ENCODE measurements around the gene MRTO4. TPM values are rescaled to one million over a fixed set of nuclear protein-coding genes. Genes with fewer than 3 reads are reported as not detected.

Gene MRTO4
- total and polyA plus RNA-seq, 2 of the 13 experiments (the other 11 are each of a cell fraction or from before 2014, with no cell fraction given) = 28.1 to 59.2 TPM

GRCh38 chr1:19209990-19210771, 41.4 kb upstream of the MRTO4 start, which contains the start of gene UBR4 (continued):
- TF ChIP-seq SNAPC4 (CRISPR knock-in tag; IDR thresholded peaks at IDR 0.05) = peak; percentile 81; the same call in 1 of the 2 replicates
- TF ChIP-seq ZFX (CRISPR knock-in tag; IDR thresholded peaks at IDR 0.05; ENCODE audit: low read depth) = peak; percentile 87
- peak; percentile 55; the same call in 1 of the 2 replicates for TF ChIP-seq ELK4 (CRISPR knock-in tag; IDR thresholded peaks at IDR 0.05; ENCODE audit: borderline replicate concordance)
- TF ChIP-seq ZNF326 (CRISPR knock-in tag; IDR thresholded peaks at IDR 0.05; ENCODE audit: borderline replicate concordance) = no peak
- no peak for TF ChIP-seq ZUFSP (CRISPR knock-in tag; IDR thresholded peaks at IDR 0.05; ENCODE audit: borderline replicate concordance)
- peak; percentile 48 for TF ChIP-seq ZNF563 (CRISPR knock-in tag; IDR thresholded peaks at IDR 0.05)
- 0 out of 2 replicates have a peak, but pooled peaks have one; percentile 61 for TF ChIP-seq ZNF101 (CRISPR knock-in tag; IDR thresholded peaks at IDR 0.05; ENCODE audit: borderline replicate concordance, low read depth)
- peak; percentile 77; the same call in 1 of the 2 replicates for TF ChIP-seq KLF6 (CRISPR knock-in tag; IDR thresholded peaks at IDR 0.05)
- TF ChIP-seq ZNF44 (CRISPR knock-in tag; IDR thresholded peaks at IDR 0.05) = peak; percentile 44; the same call in 1 of the 2 replicates
- 0 out of 2 replicates have a peak, but pooled peaks have one; percentile 38 for TF ChIP-seq MLXIP (CRISPR knock-in tag; IDR thresholded peaks at IDR 0.05; ENCODE audit: borderline replicate concordance)
- peak; percentile 82; the same call in 1 of the 2 replicates for TF ChIP-seq RFXAP (CRISPR knock-in tag; IDR thresholded peaks at IDR 0.05; ENCODE audit: borderline replicate concordance)
- TF ChIP-seq TSC22D2 (CRISPR knock-in tag; IDR thresholded peaks at IDR 0.05; ENCODE audit: borderline replicate concordance) = peak; percentile 34; the same call in 1 of the 2 replicates
